Stimulated activated CD4-positive, alpha-beta T cell treated with anti-CD3 and anti-CD28 coated beads, Interleukin-15, amount 100 ng/mL, for 48 hours (primary cell): Measurements from ENCODE around the gene ANKRD18A.

ENCODE experiments used
- DNase-seq, 2 donors: peaks; one replicate each; pipeline ENCODE4 v3.0.0-alpha.2; 2020; ENCODE audit warnings: low read depth in 2 of 2

Gene ANKRD18A

DNA sequence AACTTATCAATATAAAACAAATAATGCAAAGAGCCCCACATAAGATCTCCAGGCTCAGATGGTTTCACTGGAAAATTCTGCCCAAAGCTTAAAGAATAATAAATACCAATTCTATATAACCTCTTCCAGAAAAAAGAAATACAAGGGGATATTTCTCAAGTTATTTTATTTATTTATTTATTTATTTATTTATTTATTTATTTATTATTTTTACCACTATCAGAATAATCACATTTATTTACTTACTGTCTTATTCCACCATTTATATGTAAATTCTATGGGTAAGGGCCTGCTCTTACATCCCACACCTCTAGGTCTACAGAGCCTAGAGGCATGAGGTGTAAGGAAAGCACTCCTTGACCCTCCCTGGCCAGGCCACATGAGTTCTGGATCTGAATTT is 91.1 kb downstream of the ANKRD18A start:
- no peak for DNase-seq

DNA sequence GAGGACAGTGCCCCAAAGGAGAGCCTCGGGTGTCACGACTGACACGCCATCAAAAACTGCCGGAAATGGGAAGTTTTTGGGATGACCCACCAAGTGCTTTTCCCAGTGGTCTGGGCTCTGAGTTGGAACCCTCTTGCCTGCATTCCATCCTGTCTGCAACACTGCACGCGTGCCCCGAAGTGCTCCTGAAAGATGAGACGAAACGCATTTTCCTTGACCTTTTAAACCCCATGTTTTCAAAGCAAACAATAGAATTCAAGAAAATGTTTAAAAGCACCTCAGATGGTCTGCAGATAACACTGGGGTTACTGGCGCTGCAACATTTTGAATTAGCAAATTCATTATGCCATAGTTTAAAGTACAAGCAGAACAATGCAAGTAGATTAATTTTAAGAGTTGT is 92.9 kb downstream of the ANKRD18A start:
- DNase-seq: no peak

DNA sequence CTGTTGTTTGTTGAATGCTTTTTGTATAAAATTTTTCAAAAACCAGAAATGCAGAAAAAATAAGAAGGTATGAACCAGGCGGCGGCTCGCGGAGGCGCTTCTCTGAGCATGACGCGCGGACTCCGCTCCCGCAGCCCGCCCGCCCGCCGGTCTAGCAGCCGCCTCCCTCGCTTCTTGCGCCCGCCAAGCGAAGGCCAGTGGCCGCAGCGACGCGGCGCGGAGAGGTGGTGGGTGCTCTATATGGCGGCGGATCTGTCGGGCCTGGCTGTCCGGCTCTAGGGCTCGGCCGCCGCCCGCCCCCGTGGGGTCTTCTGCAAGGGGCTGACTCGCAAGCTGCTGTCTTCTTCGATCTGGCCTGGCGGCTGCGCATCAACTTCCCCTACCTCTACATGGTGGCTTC is 93.8 kb downstream of the ANKRD18A start:
- no peak for DNase-seq

DNA sequence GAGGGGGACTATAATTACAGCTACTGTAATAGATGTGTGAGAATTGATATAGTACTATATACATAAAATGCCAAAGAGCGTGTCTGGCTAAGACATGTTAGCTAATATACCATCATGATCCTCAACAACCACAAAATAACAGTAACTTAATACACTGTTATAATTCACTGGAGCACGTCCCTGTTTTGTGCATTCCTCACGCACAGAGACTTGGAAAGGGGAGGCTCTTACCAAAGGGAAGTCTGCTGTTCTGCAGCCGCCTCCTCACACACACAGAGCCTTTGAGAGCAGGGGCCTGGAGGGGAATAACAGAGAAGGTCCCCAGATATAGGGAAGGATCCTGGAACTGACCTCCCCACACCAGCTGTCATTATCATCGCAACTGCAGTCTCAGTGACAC is 97.3 kb downstream of the ANKRD18A start:
- no peak for DNase-seq

DNA sequence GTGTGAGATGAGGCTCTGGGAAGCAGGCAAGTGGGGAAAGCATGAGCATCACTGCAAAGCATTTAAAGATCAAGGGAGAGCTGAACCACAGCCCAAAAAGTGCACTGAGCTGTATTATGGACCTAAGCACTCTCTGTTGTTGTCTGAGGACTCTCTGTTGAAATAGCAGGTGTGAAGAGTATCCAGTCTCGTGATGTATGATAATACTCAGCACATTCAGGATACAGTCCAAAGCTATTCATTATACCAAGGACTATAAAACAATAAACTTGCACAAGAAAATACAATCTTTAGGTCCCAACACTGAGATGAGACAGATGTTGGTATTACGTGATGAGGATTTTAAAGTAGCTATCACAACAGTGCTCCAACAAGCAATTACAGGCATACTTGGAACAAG is 98.6 kb downstream of the ANKRD18A start:
- no peak for DNase-seq
